CMK (cell line): ENCODE measurements around the gene CNN2.

ENCODE experiments used
- DNase-seq: peaks from one replicate; pipeline ENCODE4 v3.0.0-alpha.2; 2010; ENCODE audit warnings: low read depth

The CNN2 gene

GRCh38 chr19:1049106-1049505, 22.7 kb downstream of the CNN2 start:
- no peak for DNase-seq

- no peak for DNase-seq
Observed at GRCh38 chr19:1049800-1050199, 23.4 kb downstream of the CNN2 start.

- DNase-seq: no peak
Observed at GRCh38 chr19:1050989-1051788, 24.8 kb downstream of the CNN2 start.

- DNase-seq: no peak
Observed at GRCh38 chr19:1051791-1052190, 25.4 kb downstream of the CNN2 start.

GRCh38 chr19:1052349-1052975, 26.1 kb downstream of the CNN2 start:
- DNase-seq: no peak

- DNase-seq: no peak
Observed at GRCh38 chr19:1053176-1054101, 27.0 kb downstream of the CNN2 start.

GRCh38 chr19:1054102-1055027, 28.0 kb downstream of the CNN2 start:
- DNase-seq: no peak

- no peak for DNase-seq
Observed at GRCh38 chr19:1055028-1055425, 28.6 kb downstream of the CNN2 start.

- DNase-seq: no peak
Observed at GRCh38 chr19:1055886-1056620, 29.6 kb downstream of the CNN2 start.

- DNase-seq: no peak
Observed at GRCh38 chr19:1057176-1057855, 30.9 kb downstream of the CNN2 start.

GRCh38 chr19:1058112-1058511, 31.7 kb downstream of the CNN2 start:
- no peak for DNase-seq

- no peak for DNase-seq
Observed at GRCh38 chr19:1060689-1061088, 34.3 kb downstream of the CNN2 start.

- no peak for DNase-seq
Observed at GRCh38 chr19:1061987-1062386, 35.6 kb downstream of the CNN2 start.

- DNase-seq: no peak
Observed at GRCh38 chr19:1062387-1063029, 36.1 kb downstream of the CNN2 start.

GRCh38 chr19:1063030-1063908, 36.9 kb downstream of the CNN2 start:
- no peak for DNase-seq

- no peak for DNase-seq
Observed at GRCh38 chr19:1063909-1064660, 37.7 kb downstream of the CNN2 start.

GRCh38 chr19:1064661-1065605, 38.5 kb downstream of the CNN2 start:
- no peak for DNase-seq
